Cardiac fibroblast (primary cell): ENCODE results near the gene TMEM132E.

ENCODE experiments used
- DNase-seq, 2 donors: peaks; one replicate each; pipeline versions ENCODE4 v3.0.0 to v3.0.0-alpha.2; 2010; ENCODE audit warnings: low read depth in 2 of 2
- H3K4me3 ChIP-seq, 2 donors: replicated peaks in 1 of 2; 1 replicate in 1 of 2; 2 replicates in 1 of 2; pipeline ENCODE4 v1.5.1; 2011; ENCODE audit warnings: low read depth in 2 of 2, low read length in 2 of 2, mild to moderate bottlenecking in 2 of 2, moderate library complexity in 1 of 2
- CTCF ChIP-seq: IDR thresholded peaks from one replicate; pipeline ENCODE4 v1.5.1; 2011; ENCODE audit warnings: low read depth, mild to moderate bottlenecking, low read length, inconsistent platforms

Gene TMEM132E

GRCh38 chr17:34656801-34657200 lies 77.4 kb downstream of the TMEM132E start:
- no peak for TF ChIP-seq CTCF
- no peak for DNase-seq
- H3K4me3 ChIP-seq: no peak overlapping the region

GRCh38 chr17:34658811-34659560 lies 79.6 kb downstream of the TMEM132E start:
- no peak overlapping the region for H3K4me3 ChIP-seq
- no peak for TF ChIP-seq CTCF

GRCh38 chr17:34663714-34664113 lies 84.3 kb downstream of the TMEM132E start:
- DNase-seq: no peak
- no peak overlapping the region for H3K4me3 ChIP-seq
- no peak for TF ChIP-seq CTCF

More at GRCh38 chr17:34658811-34659560, 79.6 kb downstream of the TMEM132E start:
- DNase-seq: no peak

- DNase-seq: no peak
- no peak overlapping the region for H3K4me3 ChIP-seq
- TF ChIP-seq CTCF: no peak
Observed at GRCh38 chr17:34665150-34665806, 85.9 kb downstream of the TMEM132E start.

GRCh38 chr17:34665819-34666763 lies 86.7 kb downstream of the TMEM132E start:
- TF ChIP-seq CTCF: no peak
- no peak overlapping the region for H3K4me3 ChIP-seq
- DNase-seq: no peak

- TF ChIP-seq CTCF: no peak
- DNase-seq: no peak
- no peak overlapping the region for H3K4me3 ChIP-seq
Observed at GRCh38 chr17:34667656-34668055, 88.3 kb downstream of the TMEM132E start.
